OCI-LY3 (cell line): Measurements from ENCODE around the gene MRPL33.

ENCODE experiments used
- EZH2phosphoT487 ChIP-seq: fragments of 200-600 bp; shearing (Covaris generic); IDR thresholded peaks from 2 replicates; pipeline ENCODE4 v1.6.1; 2018; ENCODE audit warnings: antibody characterized with exemption, mixed run types, low read depth
- TF ChIP-seq, protein P1 (sequence below): fragments of 200-600, 300-600 bp; sonication (generic); IDR thresholded peaks from 2 replicates; pipeline ENCODE4 v1.5.1; 2014; ENCODE audit warnings: antibody characterized with exemption, low read length, low read depth

GRCh38 chr2:27728081-27728858 lies 43.2 kb upstream of the MRPL33 start:
- TF ChIP-seq, protein P1, sequence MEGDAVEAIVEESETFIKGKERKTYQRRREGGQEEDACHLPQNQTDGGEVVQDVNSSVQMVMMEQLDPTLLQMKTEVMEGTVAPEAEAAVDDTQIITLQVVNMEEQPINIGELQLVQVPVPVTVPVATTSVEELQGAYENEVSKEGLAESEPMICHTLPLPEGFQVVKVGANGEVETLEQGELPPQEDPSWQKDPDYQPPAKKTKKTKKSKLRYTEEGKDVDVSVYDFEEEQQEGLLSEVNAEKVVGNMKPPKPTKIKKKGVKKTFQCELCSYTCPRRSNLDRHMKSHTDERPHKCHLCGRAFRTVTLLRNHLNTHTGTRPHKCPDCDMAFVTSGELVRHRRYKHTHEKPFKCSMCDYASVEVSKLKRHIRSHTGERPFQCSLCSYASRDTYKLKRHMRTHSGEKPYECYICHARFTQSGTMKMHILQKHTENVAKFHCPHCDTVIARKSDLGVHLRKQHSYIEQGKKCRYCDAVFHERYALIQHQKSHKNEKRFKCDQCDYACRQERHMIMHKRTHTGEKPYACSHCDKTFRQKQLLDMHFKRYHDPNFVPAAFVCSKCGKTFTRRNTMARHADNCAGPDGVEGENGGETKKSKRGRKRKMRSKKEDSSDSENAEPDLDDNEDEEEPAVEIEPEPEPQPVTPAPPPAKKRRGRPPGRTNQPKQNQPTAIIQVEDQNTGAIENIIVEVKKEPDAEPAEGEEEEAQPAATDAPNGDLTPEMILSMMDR = no peak
- TF ChIP-seq EZH2phosphoT487 = no peak
